ENCODE measurements around the gene CTSF.
A peak's percentile ranks its signal among the peaks of the same experiment; 100 is the strongest.
"Not testable (repeated sequence)": the region's sequence is repeated elsewhere in the genome, so short reads cannot be mapped to it uniquely, and the experiment has no call there.

CTSF gene

DNA sequence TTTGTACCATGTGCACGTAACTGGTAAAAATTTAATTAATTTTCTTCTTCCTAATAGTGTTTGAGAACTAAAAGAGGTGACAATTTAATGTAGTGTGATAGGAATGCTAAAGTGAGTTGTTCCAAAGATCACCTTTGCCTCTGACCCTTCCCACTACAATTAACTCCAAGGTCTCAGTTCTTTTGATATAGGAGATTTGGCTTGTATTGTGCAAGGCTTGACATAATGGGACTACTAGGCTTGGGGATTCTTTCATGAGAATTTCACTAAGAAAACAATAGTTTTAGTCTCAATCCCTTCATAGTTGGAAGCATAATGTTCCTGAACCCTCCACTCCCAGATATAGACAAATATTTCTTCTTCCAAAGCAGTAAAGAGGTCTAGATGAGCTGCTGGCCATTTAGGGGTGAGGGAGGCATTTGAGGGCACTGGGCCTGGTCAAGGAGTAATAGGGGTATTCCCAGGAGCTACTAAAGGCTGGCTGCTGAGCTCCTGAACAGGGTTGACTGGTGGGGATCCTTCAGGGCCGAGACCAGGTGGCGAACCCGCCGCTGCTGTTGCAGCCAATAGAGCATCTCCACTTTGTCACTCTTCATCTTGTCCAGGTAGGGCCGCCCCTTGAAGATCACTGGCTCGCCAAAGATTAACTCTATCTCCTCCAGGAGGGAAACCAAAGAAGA is 21.7 kb upstream of the CTSF start:
- DNase-seq (ENCODE audit: low spot score) = no peak

DNA sequence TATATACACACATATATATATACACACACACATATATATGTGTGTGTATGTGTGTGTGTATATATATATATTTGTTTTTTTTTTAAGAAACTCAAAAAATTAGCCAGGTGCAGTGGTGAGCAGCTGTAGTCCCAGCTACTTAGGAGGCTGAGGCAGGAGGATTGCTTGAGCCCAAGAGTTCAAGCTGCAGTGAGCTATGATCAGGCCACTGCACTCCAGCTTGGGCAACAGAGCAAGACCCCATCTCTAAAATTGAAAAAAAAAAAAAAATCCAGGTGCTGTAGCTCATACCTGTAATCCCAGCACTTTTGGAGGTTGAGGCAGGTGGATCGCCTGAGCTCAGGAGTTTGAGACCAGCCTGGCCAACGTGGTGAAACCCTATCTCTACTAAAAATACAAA is 20.9 kb upstream of the CTSF start:
- DNase-seq (ENCODE audit: low spot score) = not testable (repeated sequence)

DNA sequence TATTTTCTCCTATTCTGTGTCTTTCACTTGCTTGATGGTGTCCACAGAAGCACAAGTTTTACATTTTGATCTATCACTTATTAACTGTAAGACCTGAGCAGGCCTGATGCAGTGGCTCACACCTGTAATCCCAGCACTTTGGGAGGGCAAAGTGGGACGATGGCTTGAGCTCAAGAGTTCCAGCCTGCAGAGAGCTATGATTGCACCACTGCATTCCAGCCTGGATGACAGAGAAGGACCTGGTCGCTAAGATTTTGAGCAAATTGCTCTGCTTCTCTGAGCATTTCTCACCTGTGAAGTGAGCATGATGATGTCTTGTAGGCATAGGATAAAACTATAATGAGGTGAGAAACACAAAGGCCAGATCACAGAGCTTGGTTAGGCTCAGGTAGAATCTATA is 17.7 kb upstream of the CTSF start:
- DNase-seq (ENCODE audit: low spot score) = no peak

DNA sequence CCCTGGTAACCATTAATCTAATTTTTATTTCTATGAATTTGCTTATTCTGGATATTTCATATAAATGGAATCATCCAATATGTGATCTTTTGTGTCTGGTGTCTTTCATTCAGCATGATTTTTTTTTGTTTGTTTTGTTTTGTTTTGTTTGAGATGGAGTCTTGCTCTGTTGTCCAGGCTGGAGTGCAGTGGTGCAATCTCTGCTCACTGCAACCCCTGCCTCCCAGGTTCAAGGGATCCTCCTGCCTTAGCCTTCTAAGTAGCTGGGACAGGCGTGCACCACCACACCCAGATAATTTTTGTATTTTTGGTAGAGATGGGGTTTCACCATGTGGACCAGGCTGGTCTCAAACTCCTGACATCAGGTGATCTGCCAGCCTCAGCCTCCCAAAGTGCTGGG is 17.0 kb upstream of the CTSF start:
- not testable (repeated sequence) for DNase-seq (ENCODE audit: low spot score)

DNA sequence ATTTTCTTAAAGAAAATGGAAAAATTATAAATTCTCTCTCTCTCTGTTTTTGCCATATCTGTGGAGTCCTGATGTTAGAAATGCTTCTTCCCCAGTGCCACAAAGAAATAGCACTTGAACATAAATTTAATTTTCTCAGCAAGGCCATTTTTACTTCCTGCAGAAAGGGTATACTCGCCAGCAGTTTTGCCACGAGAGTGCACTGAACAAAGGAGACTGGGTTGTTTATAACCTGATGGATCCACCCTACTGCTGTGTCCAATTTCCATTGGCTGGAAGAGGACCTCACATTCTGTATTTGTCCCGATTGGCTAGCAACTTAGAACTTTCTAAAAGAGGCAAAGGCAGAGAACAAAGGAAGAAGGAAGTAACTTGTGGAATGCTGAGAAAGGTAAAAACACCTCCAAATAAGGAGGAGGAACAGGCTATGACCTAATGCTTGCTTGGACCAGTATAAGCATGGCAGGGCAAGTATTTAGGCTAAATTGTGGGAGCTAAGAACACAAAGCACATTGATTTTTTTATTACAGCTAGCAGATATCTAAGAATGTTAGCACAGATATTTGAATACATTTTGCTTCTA is 14.2 kb upstream of the CTSF start:
- DNase-seq (ENCODE audit: low spot score) = not testable (repeated sequence)

DNA sequence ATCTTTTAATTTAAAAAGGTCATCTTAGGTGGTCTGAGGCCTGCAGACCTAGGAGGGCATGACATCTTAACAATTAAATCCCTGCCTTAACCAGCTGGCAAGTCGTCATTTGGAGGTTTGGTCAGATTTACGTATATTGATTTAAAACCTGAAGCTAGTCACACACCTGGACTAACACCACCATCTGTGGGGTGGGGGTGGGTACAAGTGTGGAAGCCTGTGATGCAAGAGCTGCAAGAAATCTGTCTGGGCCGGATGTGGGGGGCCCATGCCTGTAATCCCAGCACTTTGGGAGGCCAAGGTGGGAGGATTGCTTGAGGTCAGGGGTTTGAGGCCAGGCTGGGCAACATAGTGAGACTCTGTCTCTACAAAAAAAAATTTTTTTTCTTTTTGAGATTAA is 12.9 kb upstream of the CTSF start:
- no peak for DNase-seq (ENCODE audit: low spot score)

DNA sequence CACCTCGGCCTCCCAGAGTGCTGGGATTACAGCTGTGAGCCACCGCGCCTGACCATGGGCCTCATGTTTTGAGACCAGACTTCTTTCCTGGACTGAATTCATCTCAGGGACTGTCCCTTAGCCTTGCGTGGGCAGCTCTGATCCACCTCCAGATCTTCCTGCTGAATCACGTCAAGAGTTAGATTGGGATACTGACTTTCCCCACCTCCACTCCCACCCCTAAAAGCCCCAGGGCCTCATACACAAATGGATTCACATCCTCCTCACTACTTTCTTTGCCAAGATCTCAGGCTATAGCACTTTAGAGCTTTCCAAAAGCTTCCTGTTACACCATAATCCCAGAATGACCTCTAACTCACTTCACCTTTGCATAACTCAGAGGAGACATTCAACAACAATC is 12.4 kb upstream of the CTSF start:
- no peak for DNase-seq (ENCODE audit: low spot score)

DNA sequence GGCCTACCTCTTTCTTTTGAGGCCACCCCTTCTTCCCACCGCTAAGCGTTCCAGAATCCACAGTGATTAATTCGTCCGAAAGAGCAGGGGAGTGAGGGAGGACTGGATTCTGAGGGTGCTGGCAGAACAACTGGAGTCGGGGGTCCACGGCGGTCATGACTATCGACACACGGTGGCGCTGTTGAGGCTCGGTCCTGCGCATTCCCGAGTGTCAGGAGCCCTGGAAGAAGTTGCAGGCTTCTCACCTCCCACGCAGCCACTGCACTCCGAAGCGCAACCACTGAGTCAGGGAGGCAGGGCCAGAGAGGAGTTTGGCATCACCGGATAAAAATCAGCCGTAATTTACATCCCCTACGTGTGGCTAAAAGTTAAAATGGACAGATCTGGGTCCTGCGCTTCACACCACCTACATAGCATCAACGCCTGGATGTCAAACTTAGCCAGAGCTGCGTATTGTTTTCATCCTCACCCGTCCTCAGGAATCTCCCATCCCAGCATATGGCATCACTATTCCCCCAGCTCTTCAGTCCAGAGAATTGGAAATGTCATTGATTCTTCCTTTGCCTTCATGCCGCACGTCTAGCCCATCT is 10.7 kb upstream of the CTSF start:
- peak; percentile 34 for DNase-seq (ENCODE audit: low spot score)

DNA sequence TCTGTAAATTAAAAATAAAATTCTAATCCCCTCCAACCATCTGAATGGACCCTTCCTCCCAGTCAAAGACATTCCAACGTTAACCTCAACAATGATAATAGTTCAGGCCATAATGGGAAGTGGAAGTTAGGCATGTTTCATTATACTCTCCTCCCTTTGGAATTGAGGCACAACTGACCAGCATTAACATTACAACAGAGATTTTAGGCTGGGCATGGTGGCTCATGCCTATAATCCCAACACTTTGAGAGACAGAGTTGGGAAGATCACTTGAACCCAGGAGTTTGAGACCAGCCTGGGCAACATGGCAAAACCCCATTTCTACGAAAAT is 2.4 kb upstream of the CTSF start:
- no peak for DNase-seq (ENCODE audit: low spot score)

DNA sequence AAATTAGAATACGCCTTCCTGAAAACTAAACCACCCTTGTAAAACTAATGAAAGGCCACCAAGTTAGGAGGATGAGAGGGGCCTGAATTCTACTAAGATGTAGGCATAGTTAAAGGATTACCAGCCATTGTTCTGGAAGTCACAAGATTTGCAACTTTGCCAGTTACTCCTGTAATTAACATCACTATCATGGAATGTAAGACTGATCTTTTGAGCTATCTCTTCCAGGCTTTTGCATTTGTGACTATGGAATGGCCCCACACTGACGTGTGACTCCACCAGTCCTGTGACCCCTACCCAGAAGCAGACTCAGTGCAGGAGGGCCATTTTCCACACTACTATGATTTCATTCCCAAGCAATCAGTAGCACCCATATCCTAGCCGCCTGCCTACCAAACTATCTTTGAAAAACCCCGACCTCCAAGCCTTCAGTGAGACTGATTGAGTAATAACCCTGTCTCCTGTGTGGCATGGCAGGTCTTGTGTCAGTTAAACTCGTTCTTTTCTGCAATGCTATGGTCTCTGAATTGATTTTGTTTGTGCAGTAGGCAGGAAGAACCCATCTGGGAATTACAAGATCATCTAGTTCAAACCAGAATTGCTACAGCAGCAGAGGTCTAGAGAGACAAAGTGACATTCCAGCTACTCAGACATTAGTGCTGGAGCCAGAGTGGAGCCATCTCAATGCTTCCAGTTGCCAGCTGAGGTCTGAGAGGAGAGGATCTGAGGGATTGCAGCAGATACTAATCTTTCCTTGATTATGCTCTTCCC is 1.9 kb upstream of the CTSF start:
- no peak for DNase-seq (ENCODE audit: low spot score)

DNA sequence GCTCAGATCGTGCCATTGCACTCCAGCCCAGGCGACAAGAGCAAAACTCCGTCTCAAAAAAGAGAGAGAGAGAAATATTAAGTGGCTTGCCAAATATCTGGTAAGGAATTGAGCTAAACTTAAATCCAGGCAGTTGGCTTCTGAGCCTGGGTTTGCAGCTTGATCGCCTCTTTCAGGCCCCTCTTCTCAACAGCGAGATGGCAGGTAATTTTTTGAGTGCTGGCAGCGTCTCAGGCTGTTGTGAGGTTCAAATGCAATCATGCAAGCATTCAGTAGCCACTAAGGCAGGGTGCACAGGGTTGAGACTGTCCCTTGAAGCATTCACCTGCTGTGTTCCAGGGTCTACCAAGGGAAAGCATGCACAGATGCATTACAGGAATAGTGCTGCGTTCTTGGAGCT is 670 bp upstream of the CTSF start:
- no peak for DNase-seq (ENCODE audit: low spot score)

DNA sequence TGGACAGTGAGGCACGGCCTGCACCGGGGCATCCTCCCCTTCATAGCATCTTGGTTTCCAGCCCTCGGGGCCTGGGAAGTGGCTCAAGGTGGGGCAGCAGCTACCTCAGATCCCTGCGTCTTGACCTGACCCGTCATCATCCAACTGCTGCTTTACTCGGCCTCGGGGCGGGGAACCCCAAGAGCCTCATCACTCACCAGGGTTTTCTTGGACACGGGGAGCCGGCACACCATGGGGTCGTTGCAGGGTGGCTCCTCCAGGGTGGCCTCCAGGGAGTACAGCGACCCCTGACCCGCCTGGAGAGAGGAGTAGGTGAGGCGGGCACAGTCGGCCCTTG is 651 bp downstream of the CTSF start:
- DNase-seq (ENCODE audit: low spot score) = no peak

DNA sequence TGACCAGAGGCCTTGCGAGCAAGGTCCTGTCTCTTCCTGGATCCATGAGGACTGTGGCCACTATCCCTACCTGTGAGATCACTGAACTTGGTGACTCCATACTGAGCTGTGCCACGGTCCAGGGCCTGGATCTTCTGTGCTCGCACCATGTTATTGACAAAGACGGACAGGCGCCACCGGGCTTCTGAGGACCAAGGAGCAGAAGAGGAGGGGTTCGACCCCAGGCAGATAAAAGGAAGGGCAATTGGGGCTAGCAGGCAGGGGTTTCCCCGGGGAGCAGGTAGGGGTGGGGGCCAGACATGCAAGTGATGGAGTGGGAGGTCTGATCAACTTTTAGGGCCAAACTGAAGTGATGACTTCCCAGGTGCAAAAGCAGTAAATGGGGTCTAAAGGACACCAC is 2.2 kb downstream of the CTSF start:
- no peak for DNase-seq (ENCODE audit: low spot score)

DNA sequence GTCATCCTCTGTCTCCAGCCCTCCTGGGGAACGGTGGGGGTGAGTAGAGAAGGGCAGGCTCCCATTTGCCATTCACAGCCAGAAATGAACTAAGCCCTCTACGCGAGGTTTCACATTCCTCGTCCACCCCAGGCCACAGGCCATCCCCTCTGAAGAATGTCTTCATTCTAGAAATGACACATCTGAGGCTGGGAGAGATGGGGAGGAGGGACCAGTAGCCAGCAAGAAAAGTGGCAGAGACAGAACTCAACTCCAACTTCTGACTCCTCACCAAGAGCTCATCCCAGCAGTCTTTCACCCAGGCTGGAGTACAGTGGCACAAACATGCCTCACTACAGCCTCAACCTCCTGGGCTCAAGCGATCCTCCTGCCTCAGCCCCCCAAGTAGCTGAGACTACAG is 3.4 kb downstream of the CTSF start:
- no peak for DNase-seq (ENCODE audit: low spot score)

DNA sequence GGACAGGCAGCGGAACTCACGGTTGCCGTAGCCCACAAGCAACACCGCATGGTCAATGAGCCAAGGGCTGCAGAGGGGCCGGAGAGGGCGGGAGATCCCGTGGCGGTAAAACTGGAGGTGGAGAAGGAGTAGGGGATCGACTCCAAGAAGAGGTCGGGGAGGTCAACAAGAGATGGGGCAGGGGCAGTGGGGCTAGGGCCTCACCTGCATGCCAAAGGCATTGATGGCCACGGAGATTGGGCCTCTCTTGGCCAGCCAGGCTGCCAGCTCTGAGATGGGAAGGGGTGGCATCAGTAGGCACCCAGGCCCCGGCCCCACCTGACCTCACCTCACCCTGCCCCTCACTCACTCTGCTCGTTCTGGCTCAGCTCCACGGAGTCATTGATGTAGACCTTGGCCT is 3.9 kb downstream of the CTSF start:
- DNase-seq (ENCODE audit: low spot score) = no peak

DNA sequence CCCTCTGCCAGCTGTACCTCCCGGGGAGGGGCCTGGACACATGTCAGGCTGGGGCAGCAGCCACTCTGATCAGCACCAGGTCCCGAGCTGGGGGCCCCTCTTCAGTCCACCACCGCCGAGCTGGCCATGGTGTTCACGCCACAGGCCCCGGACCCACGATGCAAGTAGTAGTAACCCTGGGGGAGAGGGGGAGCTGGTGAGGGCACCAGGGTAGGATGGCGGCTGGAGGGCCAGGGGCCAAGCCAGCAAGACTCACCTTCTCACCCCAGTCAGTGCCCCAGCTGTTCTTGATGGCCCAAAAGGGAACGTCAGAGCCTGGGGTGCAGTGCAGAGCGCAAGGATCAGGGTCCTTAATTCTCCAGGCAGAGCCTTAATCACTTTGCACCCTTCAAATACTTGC is 4.6 kb downstream of the CTSF start:
- no peak for DNase-seq (ENCODE audit: low spot score)

DNA sequence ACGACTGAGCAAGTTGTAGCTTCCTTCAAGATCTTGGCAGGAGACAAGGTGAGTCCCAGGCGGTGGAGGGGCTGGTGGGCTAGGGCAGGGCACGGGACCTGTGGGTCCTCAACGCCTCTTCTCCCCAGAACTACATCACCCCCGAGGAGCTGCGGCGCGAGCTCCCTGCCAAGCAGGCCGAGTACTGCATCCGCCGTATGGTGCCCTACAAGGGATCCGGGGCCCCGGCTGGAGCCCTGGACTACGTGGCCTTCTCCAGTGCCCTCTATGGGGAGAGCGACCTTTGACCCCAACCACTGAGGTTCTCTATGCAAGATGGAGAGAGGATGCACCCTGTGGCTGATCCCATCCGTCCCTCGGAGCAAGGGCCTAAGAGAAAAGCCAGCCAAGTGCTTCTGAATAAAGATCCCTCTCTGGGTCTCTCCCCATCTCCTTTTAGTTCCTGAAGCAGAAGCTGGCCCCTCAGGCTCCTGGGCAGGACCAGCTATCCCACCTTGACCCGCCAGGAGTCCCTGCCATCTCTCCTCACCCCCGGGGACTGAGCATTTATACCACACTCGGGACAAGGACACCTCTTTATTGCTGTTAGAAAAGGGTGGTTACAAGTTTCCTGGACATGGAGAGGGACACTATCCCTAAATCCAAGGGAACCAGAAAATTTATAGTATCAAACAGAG is 5.4 kb downstream of the CTSF start:
- DNase-seq (ENCODE audit: low spot score) = no peak

DNA sequence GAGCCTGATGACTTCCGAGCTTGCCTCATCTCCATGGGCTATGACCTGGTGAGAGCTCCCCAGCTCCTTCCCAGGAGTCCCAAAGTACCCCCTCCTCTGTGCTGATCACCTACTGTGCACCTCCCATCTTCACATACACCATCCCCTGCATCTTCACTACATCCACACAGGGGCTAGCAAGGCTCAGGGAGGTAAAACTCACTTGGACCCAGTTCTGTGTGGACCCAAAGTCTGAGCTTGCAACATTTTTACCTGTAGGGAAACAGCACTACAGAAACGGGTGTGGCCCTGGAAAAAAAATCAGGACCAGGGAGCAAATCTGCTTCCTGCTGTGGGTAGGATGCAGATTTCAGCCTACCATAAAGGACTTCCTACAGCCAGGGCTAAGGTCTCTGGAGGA is 6.1 kb downstream of the CTSF start:
- DNase-seq (ENCODE audit: low spot score) = no peak

DNA sequence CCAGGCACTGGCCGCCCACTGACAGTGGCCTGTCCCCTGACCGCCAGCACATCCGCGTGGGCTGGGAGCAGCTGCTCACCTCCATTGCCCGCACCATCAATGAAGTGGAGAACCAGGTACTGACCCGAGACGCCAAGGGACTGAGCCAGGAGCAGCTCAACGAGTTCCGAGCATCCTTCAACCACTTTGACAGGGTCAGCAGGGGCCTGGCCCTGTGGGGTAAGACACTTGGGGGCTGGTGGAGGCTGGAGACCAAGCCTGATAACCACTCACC is 6.5 kb downstream of the CTSF start:
- no peak for DNase-seq (ENCODE audit: low spot score)

DNA sequence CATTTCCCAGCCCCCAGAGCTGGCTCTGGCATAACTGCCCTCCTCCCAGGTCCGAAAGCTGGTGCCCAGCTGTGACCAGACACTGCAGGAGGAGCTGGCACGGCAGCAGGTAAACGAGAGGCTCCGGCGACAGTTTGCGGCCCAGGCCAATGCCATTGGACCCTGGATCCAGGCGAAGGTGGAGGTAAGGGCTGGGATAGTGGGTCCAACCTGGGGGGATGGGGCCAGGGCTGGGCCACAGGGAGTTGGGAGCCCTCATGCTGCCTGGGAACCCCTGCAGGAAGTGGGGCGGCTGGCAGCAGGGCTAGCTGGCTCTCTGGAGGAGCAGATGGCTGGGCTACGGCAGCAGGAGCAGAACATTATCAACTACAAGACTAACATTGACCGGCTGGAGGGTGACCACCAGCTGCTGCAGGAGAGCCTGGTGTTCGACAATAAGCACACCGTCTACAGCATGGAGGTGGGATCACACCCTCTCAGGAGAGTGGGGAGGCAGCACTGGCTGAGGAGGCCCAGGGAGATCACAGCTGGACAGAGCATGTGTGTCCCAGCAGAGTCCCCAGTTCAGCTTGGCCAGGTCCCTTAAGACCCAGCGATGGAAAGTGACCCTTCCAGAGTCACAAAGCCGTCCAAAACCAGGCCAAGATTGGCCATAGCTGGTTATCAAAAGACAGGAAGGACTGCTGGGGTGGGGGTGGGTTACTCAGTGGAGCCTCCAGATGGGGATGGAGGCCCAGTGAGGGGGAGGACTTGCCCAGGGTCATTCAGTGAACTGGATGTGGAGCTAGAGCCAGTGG is 7.0 kb downstream of the CTSF start:
- DNase-seq (ENCODE audit: low spot score) = no peak

DNA sequence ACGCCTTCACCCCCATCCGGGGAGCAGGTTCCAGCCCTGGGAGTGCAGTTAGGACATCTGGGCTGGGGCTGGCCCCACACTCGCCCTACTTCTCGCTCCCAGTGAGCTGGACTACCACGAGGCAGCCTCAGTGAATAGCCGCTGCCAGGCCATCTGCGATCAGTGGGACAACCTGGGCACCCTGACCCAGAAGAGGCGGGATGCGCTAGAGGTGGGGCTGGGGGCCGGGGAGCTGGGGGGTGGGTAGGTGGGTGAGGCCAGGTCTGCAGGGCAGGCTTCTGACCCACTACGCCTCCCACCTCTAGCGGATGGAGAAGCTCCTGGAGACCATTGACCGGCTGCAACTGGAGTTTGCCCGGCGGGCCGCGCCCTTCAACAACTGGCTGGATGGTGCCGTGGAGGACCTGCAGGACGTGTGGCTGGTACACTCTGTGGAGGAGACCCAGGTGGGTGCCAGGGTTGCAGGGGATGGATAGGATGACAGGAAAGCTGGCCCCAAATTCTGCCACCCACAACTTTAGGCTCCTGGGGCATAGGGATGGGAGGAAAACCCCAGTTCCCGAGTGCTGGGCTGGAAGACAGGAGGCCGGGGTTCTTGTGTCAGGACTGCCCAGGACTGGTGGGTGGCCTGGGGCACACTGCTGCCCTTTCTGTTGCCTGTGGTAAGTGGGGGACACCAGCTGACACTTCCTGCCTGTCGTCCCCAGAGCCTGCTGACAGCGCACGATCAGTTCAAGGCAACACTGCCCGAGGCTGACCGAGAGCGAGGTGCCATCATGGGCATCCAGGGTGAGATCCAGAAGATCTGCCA is 8.3 kb downstream of the CTSF start:
- no peak for DNase-seq (ENCODE audit: low spot score)

All from pons (tissue), 1 donor.